GM19099 (cell line): ENCODE data around the gene PFKFB3.

Experiments used
- POLR2A ChIP-seq: IDR thresholded peaks from 3 replicates; pipeline ENCODE4 v1.6.1; 2011; ENCODE audit warnings: low read depth; ENCODE audit not compliant: insufficient read length; ENCODE audit errors: extremely low read depth

The PFKFB3 gene

DNA sequence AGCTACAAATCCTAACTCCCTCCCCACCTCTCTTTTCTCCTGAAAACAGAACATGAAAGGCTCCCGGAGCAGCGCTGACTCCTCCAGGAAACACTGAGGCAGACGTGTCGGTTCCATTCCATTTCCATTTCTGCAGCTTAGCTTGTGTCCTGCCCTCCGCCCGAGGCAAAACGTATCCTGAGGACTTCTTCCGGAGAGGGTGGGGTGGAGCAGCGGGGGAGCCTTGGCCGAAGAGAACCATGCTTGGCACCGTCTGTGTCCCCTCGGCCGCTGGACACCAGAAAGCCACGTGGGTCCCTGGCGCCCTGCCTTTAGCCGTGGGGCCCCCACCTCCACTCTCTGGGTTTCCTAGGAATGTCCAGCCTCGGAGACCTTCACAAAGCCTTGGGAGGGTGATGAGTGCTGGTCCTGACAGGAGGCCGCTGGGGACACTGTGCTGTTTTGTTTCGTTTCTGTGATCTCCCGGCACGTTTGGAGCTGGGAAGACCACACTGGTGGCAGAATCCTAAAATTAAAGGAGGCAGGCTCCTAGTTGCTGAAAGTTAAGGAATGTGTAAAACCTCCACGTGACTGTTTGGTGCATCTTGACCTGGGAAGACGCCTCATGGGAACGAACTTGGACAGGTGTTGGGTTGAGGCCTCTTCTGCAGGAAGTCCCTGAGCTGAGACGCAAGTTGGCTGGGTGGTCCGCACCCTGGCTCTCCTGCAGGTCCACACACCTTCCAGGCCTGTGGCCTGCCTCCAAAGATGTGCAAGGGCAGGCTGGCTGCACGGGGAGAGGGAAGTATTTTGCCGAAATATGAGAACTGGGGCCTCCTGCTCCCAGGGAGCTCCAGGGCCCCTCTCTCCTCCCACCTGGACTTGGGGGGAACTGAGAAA, 30.4 kb downstream of the PFKFB3 start:
- no peak for TF ChIP-seq POLR2A

DNA sequence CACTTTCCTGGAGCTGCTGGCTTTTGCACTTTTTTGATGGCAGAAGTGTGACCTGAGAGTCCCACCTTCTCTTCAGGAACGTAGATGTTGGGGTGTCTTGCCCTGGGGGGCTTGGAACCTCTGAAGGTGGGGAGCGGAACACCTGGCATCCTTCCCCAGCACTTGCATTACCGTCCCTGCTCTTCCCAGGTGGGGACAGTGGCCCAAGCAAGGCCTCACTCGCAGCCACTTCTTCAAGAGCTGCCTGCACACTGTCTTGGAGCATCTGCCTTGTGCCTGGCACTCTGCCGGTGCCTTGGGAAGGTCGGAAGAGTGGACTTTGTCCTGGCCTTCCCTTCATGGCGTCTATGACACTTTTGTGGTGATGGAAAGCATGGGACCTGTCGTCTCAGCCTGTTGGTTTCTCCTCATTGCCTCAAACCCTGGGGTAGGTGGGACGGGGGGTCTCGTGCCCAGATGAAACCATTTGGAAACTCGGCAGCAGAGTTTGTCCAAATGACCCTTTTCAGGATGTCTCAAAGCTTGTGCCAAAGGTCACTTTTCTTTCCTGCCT, 31.1 kb downstream of the PFKFB3 start:
- TF ChIP-seq POLR2A = no peak

DNA sequence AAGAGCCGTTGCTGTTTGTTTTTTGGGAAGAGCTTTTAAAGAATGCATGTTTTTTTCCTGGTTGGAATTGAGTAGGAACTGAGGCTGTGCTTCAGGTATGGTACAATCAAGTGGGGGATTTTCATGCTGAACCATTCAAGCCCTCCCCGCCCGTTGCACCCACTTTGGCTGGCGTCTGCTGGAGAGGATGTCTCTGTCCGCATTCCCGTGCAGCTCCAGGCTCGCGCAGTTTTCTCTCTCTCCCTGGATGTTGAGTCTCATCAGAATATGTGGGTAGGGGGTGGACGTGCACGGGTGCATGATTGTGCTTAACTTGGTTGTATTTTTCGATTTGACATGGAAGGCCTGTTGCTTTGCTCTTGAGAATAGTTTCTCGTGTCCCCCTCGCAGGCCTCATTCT, 31.6 kb downstream of the PFKFB3 start:
- no peak for TF ChIP-seq POLR2A

DNA sequence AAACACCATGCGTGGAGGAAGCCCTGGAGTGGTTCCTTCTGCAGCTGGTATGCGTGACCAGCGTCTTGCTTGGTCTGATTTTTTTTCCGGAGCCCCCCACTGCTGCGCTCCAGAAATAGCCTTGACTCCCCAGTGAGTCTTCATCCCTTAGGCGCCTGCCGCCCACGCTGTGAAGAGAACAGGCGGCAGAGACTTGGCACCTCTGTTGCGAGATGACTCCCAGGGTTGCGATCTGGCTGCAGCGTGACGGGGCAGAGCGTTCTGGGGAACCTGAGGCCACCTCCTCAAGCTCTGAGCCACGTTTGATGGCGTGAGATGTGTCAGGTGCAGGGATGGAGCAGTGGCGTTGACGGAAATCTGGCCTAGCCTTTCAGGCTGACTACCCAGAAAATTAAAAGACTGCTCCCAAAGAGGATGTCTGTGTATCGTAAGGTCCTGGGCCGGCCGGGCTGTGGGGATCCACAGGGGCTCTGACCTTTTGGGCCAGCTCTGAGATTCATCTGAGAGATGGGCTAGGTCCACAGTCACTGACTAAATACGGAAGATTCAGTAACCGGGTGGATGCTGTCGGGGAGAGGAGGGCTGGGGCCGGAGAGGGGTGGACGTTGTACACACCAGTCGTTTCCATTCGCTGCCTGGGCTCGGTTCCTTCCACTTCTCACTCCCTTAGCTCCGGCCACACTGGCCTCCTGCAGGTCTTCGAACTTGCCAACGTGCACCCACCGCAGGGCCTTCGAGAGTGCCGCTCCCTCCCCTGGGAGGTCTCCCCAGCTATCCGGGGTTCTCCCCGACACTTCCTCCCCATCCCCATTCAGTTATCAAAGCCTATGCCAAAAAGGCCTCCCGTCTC, 33.8 kb downstream of the PFKFB3 start:
- no peak for TF ChIP-seq POLR2A

DNA sequence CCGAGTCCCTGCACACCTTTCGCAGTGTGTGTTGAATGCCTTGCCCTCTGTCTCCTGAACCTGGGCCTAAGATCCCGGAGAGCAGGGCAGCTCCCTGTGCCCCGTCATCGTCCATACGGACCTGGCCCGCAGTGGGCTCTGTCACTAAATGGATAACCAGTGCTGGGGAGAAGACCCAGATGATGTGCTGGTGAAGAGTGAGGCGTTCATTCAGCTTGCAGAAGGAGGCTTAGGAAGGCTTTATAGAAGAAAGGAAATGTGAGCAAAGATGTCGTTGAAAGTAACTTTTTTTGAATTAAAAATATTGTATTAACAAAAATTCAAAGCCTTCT, 34.4 kb downstream of the PFKFB3 start:
- no peak for TF ChIP-seq POLR2A

DNA sequence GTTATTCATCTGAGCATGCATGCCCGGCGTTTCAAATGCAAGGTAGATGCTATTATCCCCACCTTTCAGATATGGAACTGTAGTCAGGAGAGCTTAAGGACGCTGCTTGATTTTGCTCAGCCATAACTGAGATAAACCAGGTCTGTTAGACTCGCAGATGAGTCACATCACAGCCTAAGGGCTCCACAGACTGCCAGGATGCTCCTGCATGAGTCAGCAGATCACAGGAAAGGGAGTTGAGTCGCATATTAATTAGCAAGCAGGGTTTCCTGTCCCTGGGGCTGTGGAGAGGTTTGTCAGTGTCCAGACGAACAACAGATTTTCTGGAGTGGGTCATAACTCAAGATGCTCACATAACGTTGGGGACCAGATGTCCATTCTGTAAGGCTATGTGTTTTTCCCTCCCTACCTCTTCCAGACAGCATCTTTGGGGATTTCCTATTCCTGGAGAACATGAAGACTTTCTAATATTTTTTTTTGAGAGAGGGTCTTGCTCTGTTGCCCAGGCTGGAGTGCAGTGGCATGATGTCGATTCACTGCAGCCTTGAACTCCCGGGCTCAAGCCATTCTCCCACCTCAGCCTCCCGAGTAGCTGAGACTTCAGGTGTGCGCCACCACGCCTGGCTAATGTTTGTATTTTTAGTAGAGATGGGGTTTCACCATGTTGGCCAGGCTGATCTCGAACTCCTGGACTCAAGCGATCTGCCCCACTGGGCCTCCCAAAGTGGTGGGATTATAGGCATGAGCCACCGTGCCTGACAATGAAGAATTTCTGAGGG, 36.7 kb downstream of the PFKFB3 start:
- no peak for TF ChIP-seq POLR2A

DNA sequence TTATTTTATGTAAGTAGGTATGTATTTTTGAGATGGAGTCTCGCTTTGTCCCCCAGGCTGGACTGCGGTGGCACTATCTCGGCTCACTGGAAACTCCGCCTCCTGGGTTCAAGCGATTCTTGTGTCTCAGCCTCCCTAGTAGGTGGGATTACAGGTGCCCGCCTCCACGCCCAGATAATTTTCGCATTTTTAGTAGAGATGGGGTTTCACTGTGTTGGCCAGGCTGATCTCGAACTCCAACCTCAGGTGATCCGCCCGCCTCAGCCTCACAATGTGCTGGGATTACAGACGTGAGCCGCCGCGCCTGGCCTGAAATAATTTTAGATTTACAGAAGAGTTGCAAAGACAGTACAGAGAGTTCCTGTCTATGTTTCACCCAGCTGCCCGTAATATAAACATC, 37.5 kb downstream of the PFKFB3 start:
- TF ChIP-seq POLR2A = no peak

DNA sequence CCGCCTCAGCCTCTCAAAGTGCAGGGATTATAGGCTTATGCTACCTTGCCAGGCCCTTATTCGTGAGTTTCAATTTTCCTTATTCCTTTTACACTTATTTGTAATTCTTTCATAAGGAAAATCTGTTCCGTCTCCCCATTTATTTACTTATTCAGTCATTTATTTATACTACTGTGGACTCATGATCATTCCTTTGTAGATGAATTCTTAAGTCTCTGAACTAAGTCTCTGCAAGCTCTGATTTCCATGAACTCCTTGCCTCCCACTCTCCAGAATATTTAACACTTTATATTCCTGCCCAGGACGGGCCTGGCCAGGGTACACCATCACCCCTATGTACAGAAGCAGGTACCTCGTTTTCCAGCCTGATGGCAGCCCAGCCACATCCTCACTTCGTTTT, 39.4 kb downstream of the PFKFB3 start:
- no peak for TF ChIP-seq POLR2A

DNA sequence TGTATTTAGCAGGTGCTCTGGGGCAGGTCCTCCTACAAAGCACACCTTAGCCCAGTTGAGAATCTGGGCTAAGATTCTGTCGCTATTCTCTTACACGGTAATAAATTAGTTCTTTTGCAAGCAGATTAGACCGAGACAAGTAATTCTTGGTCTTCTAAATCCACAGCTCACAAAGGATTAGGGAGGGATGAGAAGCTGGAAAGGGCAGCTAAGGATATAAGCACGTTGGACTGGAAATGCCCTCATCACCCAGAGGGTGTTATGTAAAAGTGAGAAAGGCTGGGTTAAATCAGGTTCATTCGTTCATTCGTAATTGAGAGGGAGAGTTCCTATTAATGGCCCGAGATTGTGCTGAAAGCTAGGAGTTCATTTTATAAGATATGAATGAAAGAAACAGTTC, 41.8 kb downstream of the PFKFB3 start:
- TF ChIP-seq POLR2A = no peak

DNA sequence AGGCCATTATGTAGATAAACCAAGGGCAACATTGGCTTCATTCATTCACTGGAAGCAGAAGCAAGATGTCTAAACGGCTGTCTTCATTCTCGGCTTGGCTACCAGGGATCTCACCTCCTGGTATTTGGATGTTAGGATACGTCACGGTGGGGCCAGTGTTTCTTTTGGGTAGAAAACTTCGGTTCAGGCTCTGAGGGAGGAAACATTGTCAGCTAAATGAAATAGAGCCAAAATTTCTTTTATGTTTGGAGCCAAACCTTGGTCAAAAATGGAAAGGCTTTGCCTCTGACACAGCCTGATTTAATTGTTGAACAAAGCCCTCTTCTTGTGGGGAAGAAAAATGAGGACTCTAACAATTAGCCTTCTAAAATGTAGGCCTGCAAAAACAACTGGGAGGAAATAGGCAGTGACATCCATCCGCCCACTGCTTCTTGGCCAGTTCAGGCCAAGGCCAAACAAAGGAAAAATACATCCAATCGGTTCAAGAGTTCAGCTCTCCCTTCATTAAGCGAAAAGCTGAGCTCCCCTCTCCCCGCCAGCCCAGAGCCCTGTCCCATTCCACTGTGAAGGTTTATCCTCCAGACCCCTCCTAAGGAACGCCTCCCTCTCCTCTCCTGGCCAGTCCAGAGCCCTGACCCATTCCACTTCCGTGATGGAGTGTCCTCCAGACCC, 44.4 kb downstream of the PFKFB3 start:
- no peak for TF ChIP-seq POLR2A

DNA sequence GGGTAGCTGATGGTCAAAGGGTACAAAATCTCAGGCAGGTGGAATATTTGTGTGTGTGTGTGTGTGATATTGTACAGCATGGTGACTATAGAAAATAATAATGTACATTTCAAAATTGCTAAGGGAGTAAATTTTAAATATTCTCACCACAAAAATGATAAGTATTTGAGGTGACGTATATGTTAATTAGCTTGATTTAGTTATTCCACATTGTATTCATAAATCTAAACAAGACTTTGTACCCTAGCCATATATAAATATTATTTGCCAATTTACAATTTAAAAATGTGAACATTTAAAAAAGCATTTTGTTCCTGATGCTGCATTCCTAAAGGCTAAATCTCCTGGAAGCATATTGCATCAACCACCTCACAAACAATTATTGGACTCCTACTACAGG, 47.0 kb downstream of the PFKFB3 start:
- TF ChIP-seq POLR2A = no peak

DNA sequence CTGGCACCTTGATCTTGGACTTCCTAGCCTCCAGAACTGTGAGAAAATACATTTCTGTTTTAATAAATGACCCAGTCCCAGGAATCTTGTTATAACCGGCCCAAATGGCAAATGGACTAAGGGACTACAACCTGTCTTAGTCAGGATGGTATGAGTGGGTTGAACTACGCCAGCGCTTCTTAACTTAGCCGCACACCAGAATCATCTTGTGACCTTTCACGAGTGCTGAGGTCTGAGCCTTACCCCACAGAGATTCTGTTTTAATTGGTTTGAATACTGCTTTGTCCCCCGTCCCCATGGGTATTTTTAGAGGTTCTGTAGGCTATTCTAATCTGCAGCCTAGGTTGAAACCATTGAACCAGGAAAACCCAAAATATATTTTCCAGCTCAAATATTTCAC, 48.0 kb downstream of the PFKFB3 start:
- TF ChIP-seq POLR2A = no peak

DNA sequence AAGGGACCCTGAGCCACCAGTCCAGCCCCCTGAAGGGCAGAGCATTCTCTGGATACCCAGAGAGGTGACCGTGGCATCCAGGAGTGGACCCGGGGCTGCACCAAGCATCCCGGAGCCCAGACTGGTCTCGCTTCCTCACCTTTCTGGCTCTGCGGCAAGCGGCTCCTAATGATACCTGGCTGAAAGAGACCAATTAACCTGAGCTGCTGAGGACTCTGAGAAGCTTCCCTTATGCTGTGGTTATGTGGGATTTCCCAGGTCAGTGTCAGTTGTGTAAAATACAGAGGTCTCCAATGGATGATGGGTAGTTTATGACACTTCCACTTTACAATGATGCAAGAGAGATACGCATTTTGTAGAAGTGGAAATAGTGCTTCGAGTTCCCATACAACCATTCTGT, 51.5 kb downstream of the PFKFB3 start:
- TF ChIP-seq POLR2A = no peak

DNA sequence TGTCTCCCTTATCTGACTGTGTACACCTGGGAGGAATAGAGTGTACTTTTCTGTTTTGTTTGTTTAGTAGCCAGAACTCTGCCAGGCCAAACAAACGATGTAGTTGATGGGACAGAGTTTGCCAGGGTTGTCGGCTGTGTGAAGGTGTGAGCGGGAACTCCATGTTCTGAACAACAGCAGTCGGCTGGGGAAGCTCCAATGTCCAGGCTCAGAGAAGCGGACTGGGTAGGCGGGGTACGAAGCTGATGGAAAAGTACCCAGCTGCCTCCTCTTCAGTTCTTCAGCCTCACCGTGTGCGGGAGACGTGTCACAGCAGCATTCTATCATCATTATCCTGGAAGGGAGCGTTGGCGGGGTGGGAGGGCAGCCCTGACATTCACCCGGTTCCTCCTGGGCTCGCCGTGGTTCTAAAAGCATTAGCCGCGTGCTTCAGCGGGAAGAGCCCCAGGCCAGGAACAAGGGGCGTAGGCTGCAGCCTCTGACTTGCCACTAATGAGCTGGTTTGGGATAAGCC, 52.9 kb downstream of the PFKFB3 start:
- no peak for TF ChIP-seq POLR2A
